GM21717 (cell line): ENCODE measurements around the gene BAZ1A.
"Not testable (repeated sequence)": the region's sequence is repeated elsewhere in the genome, so short reads cannot be mapped to it uniquely, and the experiment has no call there.

ENCODE experiments used
- ATAC-seq: cut with Tn5 transposase; IDR thresholded peaks from one replicate; pipeline ENCODE4 v1.9.1; 2021; ENCODE audit warnings: mild to moderate bottlenecking, moderate library complexity; ENCODE audit not compliant: unreplicated experiment

Gene BAZ1A

GRCh38 chr14:34785223-34786006, 89.7 kb downstream of the BAZ1A start:
- ATAC-seq: no peak

DNA sequence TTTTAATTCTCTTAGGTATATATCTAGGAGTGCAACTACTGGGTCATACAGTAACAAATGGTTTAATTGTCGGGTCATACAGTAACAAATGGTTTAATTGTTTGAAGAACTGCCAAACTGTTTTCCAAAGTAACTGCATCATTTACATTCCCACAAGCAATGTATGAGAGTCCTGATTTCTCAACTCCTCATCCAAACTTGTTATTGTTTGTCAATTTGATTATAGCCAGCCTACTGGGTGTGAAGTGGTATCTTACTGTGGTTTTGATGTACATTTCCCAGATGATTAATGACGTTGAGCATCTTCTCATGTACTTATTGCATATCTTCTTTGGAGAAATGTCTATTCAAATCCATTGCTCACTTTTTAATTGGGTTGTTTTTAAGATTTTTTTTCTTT, 93.1 kb downstream of the BAZ1A start:
- no peak for ATAC-seq

DNA sequence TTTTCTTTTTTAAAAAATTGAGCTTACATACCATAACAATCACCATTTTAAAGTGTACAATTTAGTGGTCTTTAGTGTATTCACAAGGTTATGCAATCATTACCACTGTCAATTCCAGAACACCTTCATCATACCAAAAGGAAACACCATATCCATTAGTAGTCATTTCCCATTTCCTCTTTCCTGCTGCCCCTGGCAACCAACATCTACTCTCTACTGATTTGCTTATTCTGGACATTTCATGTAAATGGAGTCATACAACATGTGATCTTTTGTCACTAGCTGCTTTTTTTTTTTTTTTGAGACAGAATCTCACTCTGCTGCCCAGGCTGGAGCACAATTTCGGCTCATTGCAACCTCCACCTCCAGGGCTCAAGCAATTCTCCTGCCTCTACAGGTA, 93.9 kb downstream of the BAZ1A start:
- ATAC-seq: no peak

- ATAC-seq: no peak
Observed at GRCh38 chr14:34780646-34781045, 94.5 kb downstream of the BAZ1A start.

DNA sequence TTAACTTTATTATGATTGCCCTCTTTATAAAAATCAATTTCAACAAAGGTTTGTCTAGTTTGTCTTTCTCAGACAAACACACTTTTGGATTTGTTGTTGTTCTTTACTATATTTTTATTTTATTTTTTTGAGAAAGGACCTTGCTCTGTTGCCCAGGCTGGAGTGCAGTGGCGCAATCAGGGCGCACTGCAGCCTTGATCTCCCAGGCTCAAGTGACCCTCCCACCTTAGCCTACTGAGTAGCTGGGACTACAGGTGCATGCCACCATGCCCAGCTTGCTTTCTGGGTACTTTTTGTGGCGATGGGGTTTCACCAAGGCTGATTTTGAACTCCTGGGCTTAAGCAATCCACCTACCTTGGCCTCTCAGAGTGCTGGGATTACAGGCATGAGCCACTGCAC, 96.4 kb downstream of the BAZ1A start:
- ATAC-seq: no peak

DNA sequence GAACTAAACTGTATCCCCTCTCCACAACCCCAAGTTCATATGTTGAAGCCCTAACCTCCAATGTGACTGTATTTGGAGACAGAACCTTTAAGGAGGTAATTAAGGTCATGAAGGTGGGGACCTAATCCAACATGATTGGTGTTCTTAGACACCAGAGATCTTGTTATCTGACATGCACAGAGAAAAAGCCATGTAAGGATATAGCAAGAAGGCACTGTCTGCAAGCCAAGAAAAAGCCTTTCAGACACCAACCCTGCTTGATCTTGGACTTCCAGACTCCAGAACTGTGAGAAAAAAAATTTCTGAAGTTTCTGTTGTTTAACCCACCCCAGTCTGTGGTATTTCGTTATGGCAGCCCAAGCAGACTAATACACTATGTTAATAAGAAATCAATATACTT, 98.5 kb downstream of the BAZ1A start:
- ATAC-seq: no peak

GRCh38 chr14:34775922-34776321, 99.2 kb downstream of the BAZ1A start:
- ATAC-seq: no peak

DNA sequence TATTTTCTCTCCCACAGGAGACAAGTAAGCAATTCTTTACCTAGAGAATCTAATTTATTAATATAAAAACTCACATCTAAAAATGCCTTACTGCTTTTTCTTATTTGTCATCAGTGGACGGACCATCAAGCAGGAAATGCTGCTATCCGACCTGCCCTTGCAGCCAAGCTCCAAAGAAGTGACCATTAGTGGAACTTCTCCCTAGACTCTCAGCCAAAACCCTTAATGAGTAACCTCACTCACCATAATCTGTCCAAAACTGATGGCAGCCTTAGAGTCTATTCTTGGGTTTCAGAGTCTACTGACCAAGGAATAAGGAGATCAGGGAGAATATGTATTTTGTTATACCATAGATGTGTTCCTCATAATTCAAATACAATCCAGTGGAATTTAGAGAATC, 99.8 kb downstream of the BAZ1A start:
- ATAC-seq: no peak

- no peak for ATAC-seq
Observed at GRCh38 chr14:34770901-34771300, 104.3 kb downstream of the BAZ1A start.

DNA sequence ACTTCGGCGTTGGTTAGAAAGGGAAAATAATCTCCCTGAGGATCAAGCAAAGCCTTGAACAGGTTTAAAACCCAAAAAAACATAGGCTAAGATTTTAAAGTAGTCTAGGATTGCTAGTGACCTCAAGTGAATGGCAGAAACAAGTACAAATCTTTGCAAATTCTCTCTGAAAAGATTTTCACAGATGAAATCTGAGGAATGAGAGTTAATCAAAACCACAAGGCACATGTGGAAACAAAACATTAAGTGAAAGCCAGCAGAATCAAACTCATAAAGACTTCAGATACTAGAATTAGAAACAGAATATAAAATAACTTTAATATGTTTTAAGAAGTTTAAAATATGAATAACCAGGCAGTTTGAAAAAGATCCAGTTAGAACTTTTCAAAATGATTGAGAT, 108.6 kb downstream of the BAZ1A start:
- ATAC-seq: no peak

DNA sequence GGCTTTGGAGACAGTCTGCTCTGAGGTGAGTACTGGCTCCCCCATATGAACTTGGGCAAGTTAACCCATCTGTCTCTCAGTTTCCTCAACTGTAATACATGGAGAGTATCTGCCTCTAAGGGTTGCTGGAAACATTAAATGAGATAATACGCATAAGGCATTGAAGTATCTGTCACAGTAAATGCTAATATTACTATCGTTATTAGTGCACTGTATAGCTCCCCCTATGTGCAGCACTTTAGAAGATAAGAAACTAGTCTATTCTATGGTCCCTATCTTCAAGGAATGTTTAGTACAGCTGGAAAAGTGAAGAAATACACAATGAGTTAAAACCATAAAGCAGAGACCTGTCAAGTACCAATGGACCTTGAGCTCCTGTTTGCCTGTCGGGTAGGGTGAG, 109.1 kb downstream of the BAZ1A start:
- ATAC-seq: no peak

GRCh38 chr14:34755215-34755614, 119.9 kb downstream of the BAZ1A start:
- no peak for ATAC-seq

DNA sequence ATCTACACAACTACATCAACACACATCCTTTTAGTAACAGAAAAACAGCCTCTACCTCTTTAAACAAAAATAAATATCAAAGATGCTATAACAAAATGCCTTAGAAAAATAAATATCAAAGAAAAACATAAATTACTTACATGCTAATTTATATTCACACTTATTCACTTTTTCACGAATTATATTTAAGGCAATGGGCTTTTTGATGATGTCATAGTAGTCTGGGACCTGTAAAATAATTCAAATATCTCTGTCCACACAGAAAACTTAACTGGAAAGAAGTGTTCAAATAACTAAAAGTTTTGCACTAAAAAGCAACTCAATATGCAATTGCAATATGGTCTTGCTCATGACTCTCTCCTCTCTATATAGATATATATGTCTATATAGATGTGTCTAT, 120.5 kb downstream of the BAZ1A start:
- ATAC-seq: no peak

GRCh38 chr14:34750670-34751069, 124.5 kb downstream of the BAZ1A start:
- ATAC-seq: no peak

- ATAC-seq: no peak
Observed at GRCh38 chr14:34750233-34750632, 124.9 kb downstream of the BAZ1A start.

GRCh38 chr14:34749408-34749807, 125.8 kb downstream of the BAZ1A start:
- ATAC-seq: no peak

DNA sequence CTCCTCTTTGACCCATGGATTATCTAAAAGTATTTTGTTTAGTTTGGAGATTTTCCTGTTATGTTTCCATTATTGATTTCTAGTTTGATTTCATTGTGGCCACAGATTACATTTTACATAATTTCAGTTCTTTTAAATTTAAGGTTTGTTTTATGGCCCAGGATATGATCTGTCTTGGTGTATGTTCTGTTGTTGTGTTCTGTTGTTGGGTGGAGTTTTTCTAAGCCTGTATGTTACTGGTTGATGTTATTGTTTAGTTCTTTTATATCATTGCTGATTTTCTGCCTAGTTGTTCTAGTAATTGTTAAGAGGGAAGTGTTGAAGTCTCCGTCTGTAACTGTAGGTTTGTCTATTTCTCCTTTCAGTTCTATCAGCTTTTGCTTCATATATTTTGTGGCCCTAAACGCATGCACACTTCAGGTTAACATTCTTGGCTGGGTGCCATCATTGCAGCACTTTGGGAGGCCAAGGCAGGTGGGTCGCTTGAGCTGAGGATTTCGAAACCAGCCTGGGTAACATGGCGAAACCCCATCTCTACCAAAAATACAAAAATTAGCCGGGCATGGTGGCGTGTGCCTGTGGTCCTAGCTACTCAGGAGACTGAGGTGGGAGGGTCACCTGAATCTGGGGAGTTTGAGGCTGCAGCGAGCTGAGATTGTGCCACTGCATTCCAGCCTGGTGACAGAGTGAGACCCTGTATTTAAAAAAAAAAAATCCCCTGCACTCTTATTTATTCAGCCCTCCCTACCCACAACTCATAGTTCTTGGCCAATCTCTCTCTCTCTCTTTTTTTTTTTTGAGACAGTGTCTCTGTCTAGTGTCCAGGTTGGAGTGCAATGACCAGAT, 132.7 kb downstream of the BAZ1A start:
- ATAC-seq: no peak

- no peak for ATAC-seq
Observed at GRCh38 chr14:34741840-34742239, 133.3 kb downstream of the BAZ1A start.

DNA sequence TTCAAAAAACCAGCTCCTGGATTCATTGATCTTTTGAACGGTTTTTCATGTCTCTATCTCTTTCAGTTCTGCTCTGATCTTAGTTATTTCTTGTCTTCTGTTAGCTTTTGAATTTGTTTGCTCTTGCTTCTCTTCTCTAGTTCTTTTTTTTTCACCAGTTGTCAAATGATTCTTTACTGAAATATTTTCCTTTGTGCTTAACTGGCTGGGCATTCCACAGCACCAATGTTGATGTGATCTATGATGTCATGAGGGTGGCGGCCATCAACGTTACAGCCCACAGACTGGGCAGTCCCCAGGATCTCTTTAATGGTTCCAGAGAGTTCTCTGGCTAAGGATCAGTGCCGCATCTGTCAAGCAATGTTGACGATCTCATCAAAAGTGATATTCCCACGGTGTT, 135.0 kb downstream of the BAZ1A start:
- ATAC-seq: not testable (repeated sequence)

- ATAC-seq: not testable (repeated sequence)
Observed at GRCh38 chr14:34737079-34737478, 138.1 kb downstream of the BAZ1A start.

DNA sequence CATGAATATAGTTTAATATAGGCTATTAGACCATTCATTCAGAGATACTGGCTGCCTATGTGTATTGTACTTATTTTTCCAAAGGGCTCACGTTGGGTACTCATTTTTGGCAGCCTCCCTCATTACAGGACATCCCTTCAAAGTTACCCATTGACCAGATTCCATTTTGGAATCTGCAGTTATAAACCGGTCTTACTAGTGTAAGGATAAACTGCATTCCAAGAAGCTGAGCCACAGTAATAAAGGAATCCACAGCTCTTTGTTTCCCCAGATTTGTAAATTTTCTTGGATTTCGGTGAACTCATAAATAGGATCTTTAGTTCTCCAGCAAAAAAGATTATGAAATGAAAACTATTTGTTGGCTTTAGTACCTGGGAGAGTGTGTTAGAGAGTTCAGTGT, 141.9 kb downstream of the BAZ1A start:
- ATAC-seq: no peak

DNA sequence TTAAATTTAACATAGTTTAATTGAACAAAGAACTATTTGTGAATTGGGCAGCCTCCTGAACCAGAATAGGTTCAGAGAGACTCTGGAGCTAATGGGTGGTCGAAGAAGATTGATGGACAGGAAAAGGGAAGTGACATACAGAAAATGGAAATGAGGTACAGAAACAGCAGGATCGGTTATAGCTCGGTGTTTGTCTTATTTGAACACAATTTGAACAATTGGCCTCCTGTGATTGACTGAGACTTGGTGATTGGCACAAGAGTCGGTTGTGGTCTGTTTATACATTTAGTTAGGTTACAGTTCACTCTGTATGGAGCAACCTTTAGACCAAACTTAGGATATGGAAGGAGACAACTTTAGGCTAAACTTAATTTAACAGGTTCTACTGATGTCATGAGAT, 142.4 kb downstream of the BAZ1A start:
- ATAC-seq: no peak
